ENCODE measurements around the gene IQSEC2. TPM values are rescaled to one million over a fixed set of nuclear protein-coding genes. Genes with fewer than 3 reads are reported as not detected.

Gene IQSEC2
- total RNA-seq, 6 experiments from 2014 or later = 1.9 to 2.8 (median 2.2) TPM

GRCh38 chrX:53316111-53316859, 34.9 kb upstream of the IQSEC2 start:
- no peaks in the 10 kb centered on the region for H3K27me3 ChIP-seq
- no peak for TF ChIP-seq CTCF (IDR thresholded peaks at IDR 0.05)
- TF ChIP-seq POLR2A (IDR thresholded peaks at IDR 0.05) = no peak
- WGBS (ENCODE audit: insufficient coverage, low coverage, low lambda C conversion rate, missing lambda C conversion rate) = 34% methylated on average over 6 of the region's 15 CpGs
- ATAC-seq = no peak
- no peak overlapping the region for H3K27ac ChIP-seq
- no peaks in the 10 kb centered on the region for H3K9me3 ChIP-seq
- peaks cover 0 to 4% (median 0%) of the 10 kb centered on the region in 4 donors for H3K4me1 ChIP-seq
- H3K36me3 ChIP-seq = no peaks in the 10 kb centered on the region
- intact Hi-C loops (cut with DNase I) = loop anchor here (10.0 kb wide), 1 partner anchor 119 kb away; the partner anchor contains the start of gene HSD17B10 (in 2 of the 2)
- no peak overlapping the region for H3K4me3 ChIP-seq
- no peak for DNase-seq

DNA sequence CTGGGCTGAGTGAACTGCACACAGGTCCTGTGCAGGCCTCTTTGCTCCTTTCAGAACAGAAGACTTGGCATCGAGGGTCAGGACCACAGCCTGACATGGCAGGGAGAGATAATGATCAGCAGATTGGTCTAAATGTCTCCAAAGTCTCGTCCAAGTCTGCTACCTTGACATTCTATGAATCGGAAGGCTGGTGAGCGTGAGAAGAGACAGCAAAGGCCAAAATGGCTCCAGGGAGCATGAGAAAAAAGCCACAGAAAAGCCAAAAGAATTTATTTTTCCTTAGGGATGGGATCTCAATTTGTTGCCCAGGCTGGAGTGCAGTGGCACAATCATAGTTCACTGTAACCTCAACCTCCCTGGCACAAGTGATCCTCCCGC, 32.3 kb upstream of the IQSEC2 start:
- Histone ChIP-seq H3K9me3 (no peaks in the 10 kb centered on the region), H3K36me3 (no peaks in the 10 kb centered on the region), H3K27ac (no peak overlapping the region), H3K27me3 (no peaks in the 10 kb centered on the region), H3K4me3 (no peak overlapping the region), H3K4me1 (no peaks in the 10 kb centered on the region)
- DNase-seq = no peak
- 57% methylated on average over 4 of the region's 5 CpGs for WGBS (ENCODE audit: insufficient coverage, low coverage, low lambda C conversion rate, missing lambda C conversion rate)
- TF ChIP-seq CTCF (IDR thresholded peaks at IDR 0.05) (no peak), POLR2A (IDR thresholded peaks at IDR 0.05) (no peak)
- intact Hi-C loops (cut with DNase I) = loop anchor here (10.0 kb wide), 1 partner anchor 121 kb away; the partner anchor contains the start of gene HSD17B10 (in 2 of the 2)
- no peak for ATAC-seq

DNA sequence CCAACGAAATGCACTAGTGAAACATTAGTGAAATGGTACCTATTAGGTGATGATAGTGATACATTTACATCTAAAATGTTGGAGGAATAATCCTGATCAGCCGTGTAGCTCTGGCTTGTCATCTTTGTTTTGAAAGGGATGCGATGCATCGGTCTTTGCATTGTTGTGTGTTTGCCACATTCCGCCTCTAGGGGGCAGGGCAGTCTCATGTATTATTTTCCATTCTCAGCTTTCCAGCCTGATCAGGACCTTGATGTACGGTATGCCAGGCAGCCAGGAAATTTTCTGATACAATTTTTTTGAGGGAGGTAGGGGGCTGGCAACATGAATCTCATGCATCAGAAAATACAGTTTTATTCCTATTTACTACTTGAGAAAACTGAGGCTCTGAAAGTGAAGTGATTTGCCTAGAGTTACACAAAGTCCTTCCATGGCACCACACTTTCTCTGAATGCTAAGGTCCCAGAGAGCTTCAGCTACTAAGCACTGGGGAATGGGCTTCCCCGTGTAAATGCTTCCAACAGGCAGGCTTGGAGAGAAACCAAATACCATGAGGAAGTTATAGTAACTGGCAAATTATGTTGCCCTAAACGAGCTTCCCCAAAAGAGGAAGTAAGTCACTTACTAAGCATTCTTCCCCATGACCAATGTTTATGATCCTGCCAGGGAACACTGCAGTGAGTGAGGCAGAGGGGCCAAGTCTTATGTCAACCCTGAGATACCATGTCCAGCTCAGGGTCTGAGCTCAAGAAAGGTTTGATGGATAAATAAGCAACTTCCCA, 31.8 kb upstream of the IQSEC2 start:
- WGBS (ENCODE audit: insufficient coverage, low coverage, low lambda C conversion rate, missing lambda C conversion rate) = 6% methylated on average over 8 of the region's 8 CpGs
- peak; percentile 77 to 86 (median 84) for TF ChIP-seq CTCF (IDR thresholded peaks at IDR 0.05)
- no peak for TF ChIP-seq POLR2A (IDR thresholded peaks at IDR 0.05)
- no peaks in the 10 kb centered on the region for H3K36me3 ChIP-seq
- H3K9me3 ChIP-seq = no peaks in the 10 kb centered on the region
- no peak overlapping the region for H3K27ac ChIP-seq
- H3K27me3 ChIP-seq = no peaks in the 10 kb centered on the region
- no peak overlapping the region for H3K4me3 ChIP-seq
- intact Hi-C loops (cut with DNase I) = loop anchor here (10.0 kb wide), 1 partner anchor 122 kb away; the partner anchor contains the start of gene HSD17B10 (in 2 of the 2)
- no peaks in the 10 kb centered on the region for H3K4me1 ChIP-seq
- ATAC-seq (peak; percentile 81 to 89 (median 85)), DNase-seq (peak in 2 of 3 donors; percentile 46 to 53)

DNA sequence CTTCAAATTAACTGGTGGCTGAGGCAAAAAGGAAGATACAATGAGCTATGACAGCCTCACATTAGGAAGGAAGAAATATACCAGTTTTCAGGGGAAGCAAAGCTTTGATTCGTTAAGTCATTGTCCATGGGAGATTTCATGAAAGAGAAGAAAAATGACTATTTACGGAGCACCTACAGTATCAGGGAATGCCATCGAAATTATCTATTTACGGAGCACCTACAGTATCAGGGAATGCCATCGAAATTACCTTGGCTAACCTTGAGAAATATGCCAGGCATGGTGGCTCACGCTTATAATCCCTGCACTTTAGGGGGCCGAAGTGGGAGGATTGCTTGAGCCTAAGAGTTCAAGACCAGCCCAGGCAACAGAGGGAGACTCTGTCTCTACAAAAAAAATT, 28.5 kb upstream of the IQSEC2 start:
- Histone ChIP-seq H3K9me3 (no peaks in the 10 kb centered on the region), H3K36me3 (no peaks in the 10 kb centered on the region), H3K27ac (no peak overlapping the region), H3K4me3 (no peak overlapping the region), H3K4me1 (no peaks in the 10 kb centered on the region), H3K27me3 (no peaks in the 10 kb centered on the region)
- TF ChIP-seq POLR2A (IDR thresholded peaks at IDR 0.05) (no peak), CTCF (IDR thresholded peaks at IDR 0.05) (no peak)
- 57% methylated on average over 7 of the region's 7 CpGs for WGBS (ENCODE audit: insufficient coverage, low coverage, low lambda C conversion rate, missing lambda C conversion rate)
- ATAC-seq = no peak
- intact Hi-C loops (cut with DNase I) = loop anchor here (10.0 kb wide), 1 partner anchor 125 kb away; the partner anchor contains the start of gene HSD17B10 (in 2 of the 2)
- no peak for DNase-seq
